GM13976 (cell line): ENCODE measurements around the gene GALNT18.

Source experiments
- DNase-seq: peaks from one replicate; pipeline ENCODE4 v3.0.0; 2012; ENCODE audit warnings: low spot score
- in situ Hi-C: fragments of 300-500 bp; cut with MboI; formaldehyde crosslinking; loops from one replicate; pipeline ENCODE4 v1.12.0; 2022; ENCODE audit warnings: low sequenced_read_pairs, mixed read lengths, inconsistent platforms; ENCODE audit not compliant: unreplicated experiment
- TF ChIP-seq, protein P1 (sequence below): IDR thresholded peaks from 2 replicates; pipeline ENCODE4 v1.5.1; 2012; ENCODE audit warnings: borderline replicate concordance, mild to moderate bottlenecking; ENCODE audit not compliant: insufficient read depth; ENCODE audit errors: extremely low read depth, missing control alignments, control extremely low read depth

Gene GALNT18

DNA sequence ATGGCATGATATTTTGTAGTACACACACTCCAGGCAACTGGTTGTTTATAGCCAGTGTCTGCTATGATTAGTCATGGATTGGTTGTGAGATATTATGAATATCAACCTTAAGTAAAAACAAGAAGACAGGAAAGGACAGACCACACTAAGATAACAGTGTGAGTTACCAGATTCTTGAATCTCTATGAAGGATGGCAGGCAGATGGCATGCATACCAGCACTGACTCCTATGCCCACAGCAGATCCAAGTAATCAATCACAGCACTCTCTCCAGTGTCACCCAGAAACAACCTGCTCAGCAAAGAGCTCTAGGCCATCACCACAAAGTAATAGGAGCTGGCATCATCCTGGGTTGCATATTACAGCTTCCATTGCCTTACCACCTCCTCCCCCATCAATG lies 116.6 kb downstream of the GALNT18 start:
- TF ChIP-seq, protein P1, sequence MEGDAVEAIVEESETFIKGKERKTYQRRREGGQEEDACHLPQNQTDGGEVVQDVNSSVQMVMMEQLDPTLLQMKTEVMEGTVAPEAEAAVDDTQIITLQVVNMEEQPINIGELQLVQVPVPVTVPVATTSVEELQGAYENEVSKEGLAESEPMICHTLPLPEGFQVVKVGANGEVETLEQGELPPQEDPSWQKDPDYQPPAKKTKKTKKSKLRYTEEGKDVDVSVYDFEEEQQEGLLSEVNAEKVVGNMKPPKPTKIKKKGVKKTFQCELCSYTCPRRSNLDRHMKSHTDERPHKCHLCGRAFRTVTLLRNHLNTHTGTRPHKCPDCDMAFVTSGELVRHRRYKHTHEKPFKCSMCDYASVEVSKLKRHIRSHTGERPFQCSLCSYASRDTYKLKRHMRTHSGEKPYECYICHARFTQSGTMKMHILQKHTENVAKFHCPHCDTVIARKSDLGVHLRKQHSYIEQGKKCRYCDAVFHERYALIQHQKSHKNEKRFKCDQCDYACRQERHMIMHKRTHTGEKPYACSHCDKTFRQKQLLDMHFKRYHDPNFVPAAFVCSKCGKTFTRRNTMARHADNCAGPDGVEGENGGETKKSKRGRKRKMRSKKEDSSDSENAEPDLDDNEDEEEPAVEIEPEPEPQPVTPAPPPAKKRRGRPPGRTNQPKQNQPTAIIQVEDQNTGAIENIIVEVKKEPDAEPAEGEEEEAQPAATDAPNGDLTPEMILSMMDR: no peak
- DNase-seq: no peak
- in situ Hi-C loops: no loop called here

DNA sequence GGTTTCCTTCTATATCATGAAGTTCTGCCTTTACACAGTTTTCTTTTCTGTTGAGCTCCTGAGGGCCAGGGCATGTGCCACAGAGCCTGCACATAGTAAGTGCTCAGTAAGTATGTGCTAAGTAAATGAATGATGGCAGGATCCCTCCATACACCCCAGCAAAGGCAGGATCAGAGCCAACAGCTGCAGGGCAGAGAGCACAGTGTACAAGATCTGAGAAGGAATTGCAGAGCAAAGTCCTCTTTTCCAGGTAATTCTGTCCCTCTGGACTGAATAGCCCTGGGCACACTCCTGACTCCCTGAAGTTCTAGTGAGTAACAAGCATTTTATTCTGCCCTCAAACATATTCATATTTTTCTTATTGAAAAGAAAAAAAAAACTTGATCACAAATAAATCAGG lies 117.7 kb downstream of the GALNT18 start:
- in situ Hi-C loops: no loop called here
- TF ChIP-seq, protein P1: no peak
- no peak for DNase-seq

DNA sequence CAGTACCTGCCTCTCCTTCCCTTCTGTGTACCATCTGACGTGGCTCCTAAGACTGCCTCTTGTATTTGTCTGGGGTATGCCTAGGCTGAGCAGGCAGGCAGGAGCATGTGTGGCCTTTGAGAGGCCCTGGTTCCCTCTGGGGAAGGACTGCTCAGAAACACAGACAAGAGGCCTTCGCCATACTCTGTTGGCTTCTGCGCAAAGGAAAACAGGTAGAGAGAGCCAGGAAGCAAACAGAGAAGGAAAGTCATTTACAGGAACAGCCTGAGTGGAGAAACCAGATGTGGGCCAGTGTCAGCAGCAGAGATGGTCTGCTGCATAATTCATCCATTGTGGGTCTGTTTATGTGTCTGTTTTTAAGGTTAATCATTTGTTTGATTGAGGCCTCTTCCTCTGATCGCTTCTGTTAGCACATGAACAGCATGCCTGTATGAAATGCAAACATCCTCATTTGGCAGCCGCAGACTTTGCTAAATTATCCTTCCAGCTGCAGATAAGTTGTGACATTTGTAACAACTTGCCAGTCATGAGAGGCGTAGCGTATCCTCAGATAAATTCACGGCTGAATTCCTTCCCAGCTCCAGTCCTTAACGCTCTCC lies 119.4 kb downstream of the GALNT18 start:
- in situ Hi-C loops: no loop called here
- TF ChIP-seq, protein P1: no peak
- no peak for DNase-seq

DNA sequence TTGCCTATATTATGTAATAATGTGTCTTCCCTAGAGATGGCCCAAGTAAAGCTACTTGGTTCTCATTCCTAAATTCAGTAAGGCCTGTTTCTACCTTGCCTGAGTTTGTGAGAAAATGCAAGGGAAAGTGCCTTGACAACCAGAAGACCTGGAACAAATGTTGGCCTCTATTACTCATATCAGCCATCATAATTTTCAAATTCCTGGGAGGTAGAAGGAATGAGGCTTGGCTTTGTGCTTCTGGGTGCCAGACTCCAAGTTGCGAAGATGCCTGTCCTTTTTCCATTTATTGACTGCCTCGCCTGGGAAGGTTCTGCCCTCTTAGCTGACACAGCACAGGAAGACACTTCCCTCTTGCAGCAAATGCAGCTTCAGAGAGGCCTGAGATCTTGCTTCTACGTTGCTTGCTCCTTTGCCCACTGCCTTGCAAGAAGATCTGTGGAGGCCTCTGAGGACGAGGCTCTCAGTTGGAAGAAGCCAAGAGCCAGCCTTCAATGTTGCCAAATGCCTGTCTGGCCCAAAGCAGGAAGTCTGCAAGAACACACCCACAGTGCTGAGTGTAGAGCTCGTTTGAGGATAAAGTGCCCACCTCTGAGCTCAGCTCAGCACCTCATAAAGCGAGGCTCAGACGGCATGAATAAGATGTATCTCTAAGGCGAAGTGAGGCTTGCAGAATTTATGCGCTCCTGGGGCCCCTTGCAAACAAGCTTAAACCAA lies 120.1 kb downstream of the GALNT18 start:
- TF ChIP-seq, protein P1: no peak
- in situ Hi-C loops: no loop called here
- no peak for DNase-seq

DNA sequence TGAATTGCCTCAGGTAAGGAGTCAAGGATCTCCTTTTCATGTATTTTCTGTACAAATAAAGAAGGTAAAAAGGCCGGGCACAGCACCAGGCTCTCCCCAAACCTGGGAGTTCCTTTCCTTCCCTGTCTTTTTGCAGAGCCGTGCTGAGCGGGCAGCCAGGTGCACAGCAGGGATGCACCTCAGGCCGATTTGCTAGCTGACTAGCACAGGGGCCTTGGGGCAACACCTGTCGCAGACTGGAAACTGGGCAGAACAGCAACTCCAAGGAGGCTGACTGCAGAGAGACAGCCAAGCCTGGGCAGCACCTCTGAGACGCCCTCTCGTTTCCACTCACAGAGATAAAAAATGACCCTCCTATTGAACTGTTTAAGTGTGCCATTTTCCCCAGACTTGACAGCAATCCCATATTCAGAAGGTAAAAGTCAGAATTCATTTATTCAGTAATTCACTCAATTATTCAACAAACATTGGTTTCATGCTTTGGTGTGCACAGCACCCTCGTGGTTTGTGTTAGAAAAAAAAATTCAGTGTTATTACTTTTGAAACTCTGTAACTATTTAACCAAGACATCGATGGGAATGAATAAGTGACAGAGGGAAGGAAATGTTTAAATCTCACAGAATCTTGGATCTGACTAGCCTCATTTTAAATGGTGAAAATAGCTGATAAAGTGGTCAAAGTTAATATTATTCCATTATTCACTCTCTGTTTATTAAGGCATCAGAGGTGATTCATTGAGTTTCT lies 120.9 kb downstream of the GALNT18 start:
- TF ChIP-seq, protein P1: no peak
- no peak for DNase-seq

DNA sequence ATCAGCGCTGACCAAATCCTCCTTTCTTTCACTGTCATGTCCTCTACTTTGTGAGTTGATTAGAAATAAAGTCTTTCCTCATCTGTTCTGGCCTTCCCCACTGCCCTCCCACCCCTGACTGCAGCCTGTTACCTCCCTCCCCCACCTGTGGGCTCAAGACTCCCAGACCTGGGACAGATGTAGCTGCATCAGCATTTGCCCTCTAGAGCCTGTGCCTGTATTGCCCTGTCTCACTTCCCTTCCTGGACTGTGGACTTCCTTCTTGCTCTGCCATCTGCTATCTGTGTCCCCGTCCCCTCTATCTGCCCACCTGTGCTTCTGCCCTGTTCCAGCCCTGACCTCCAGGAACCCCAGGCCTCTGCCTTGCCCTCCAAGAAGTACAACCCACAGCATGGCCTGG lies 122.5 kb downstream of the GALNT18 start:
- no peak for DNase-seq
- TF ChIP-seq, protein P1: no peak
- in situ Hi-C loops: no loop called here

More for the DNA sequence above, 120.9 kb downstream of the GALNT18 start:
- in situ Hi-C loops: no loop called here
